HFFc6 (cell line): ENCODE measurements around the gene PEX7. TPM values are rescaled to one million over a fixed set of nuclear protein-coding genes. Genes with fewer than 3 reads are reported as not detected.

Source experiments
- DNase-seq: peaks from one replicate; pipeline ENCODE4 v3.0.0-alpha.2; 2018
- H3K27ac Mint-ChIP-seq: 2 replicates; pipeline ENCODE4 v1.8.0; 2020; ENCODE audit warnings: mild to moderate bottlenecking, mixed read lengths
- H3K27me3 Mint-ChIP-seq: 2 replicates; pipeline ENCODE4 v1.8.0; 2021; ENCODE audit warnings: mild to moderate bottlenecking, moderate library complexity, mixed read lengths; ENCODE audit not compliant: insufficient read depth
- H3K36me3 Mint-ChIP-seq: 2 replicates; pipeline ENCODE4 v1.8.0; 2021; ENCODE audit warnings: low read depth, mixed read lengths
- H3K4me1 Mint-ChIP-seq: 2 replicates; pipeline ENCODE4 v1.8.0; 2020; ENCODE audit warnings: low read depth, mixed read lengths
- H3K4me3 Mint-ChIP-seq: 2 replicates; pipeline ENCODE4 v1.8.0; 2020; ENCODE audit warnings: mild to moderate bottlenecking, moderate library complexity, mixed read lengths
- H3K9me3 Mint-ChIP-seq: 2 replicates; pipeline ENCODE4 v1.8.0; 2020; ENCODE audit warnings: mild to moderate bottlenecking, mixed read lengths
- total RNA-seq, 6 experiments: library from RNA; stranded (reverse); fragmentation: NEBNext Ultra II Directional; extraction: Animal tissue kit (Norgen Biotek cat#: 25700); gene quantifications; 2 replicates in 1 of 6; 3 replicates in 5 of 6; pipeline ENCODE4 v1.2.3, GENCODE V29; 2021
- TF ChIP-seq, protein P1 (sequence below): fragments of 200-600 bp; sonication (generic); IDR thresholded peaks from 2 replicates; pipeline ENCODE4 v1.5.0; 2021; ENCODE audit warnings: antibody characterized with exemption, mild to moderate bottlenecking

Gene PEX7
- total RNA-seq, 6 experiments from 2014 or later = 6.4 to 7.6 (median 7.3) TPM

DNA sequence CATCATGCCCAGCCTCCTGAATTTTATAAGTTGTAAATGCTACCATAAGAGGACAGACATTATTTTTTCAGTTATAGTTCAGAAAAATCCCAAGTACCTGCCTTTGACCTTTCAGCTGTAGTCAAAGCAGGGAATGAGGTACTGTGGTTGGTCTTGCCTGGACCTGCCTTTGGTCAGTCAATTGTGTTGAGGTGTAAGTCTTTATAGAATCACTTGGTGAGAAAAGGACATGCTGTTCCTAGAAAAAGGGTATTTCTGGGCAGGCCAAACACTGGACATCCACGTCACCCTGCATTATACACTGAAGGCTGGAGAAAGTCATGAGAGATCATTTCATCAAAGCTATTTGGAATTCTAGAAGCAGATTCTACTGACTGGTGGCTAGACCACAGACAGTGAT, 40.3 kb downstream of the PEX7 start:
- Mint-ChIP-seq H3K27ac (no peak overlapping the region), H3K4me3 (no peak overlapping the region), H3K9me3 (no peaks in the 10 kb centered on the region), H3K36me3 (no peaks in the 10 kb centered on the region), H3K27me3 (no peaks in the 10 kb centered on the region), H3K4me1 (peaks cover 5% of the 10 kb centered on the region; the same call in 1 of the 2 replicates)
- no peak for DNase-seq
- TF ChIP-seq, protein P1, sequence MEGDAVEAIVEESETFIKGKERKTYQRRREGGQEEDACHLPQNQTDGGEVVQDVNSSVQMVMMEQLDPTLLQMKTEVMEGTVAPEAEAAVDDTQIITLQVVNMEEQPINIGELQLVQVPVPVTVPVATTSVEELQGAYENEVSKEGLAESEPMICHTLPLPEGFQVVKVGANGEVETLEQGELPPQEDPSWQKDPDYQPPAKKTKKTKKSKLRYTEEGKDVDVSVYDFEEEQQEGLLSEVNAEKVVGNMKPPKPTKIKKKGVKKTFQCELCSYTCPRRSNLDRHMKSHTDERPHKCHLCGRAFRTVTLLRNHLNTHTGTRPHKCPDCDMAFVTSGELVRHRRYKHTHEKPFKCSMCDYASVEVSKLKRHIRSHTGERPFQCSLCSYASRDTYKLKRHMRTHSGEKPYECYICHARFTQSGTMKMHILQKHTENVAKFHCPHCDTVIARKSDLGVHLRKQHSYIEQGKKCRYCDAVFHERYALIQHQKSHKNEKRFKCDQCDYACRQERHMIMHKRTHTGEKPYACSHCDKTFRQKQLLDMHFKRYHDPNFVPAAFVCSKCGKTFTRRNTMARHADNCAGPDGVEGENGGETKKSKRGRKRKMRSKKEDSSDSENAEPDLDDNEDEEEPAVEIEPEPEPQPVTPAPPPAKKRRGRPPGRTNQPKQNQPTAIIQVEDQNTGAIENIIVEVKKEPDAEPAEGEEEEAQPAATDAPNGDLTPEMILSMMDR = no peak

DNA sequence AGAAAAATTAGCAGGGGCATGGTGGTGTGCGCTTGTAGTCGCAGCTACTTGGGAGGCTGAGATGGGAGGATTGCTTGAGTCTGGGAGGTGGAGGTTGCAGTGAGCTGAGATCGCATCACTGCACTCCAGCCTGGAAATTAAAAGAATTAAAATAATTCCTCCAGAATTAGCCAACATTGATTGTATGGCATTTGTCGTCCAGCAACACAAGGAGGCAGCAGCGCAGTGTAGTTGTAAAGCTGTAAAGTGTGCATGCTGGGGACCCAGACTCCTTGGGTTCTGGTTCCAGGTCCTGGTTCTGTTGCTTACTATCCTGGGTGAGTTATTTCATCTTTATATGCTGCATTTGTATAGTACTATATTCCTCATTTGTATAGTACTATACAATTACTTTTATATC, 41.4 kb downstream of the PEX7 start:
- H3K4me3 Mint-ChIP-seq = no peak overlapping the region
- no peak for DNase-seq
- H3K9me3 Mint-ChIP-seq = no peaks in the 10 kb centered on the region
- TF ChIP-seq, protein P1 = no peak
- H3K27me3 Mint-ChIP-seq = no peaks in the 10 kb centered on the region
- H3K27ac Mint-ChIP-seq = no peak overlapping the region
- H3K4me1 Mint-ChIP-seq = peaks cover 5% of the 10 kb centered on the region; the same call in 1 of the 2 replicates
- no peaks in the 10 kb centered on the region for H3K36me3 Mint-ChIP-seq

DNA sequence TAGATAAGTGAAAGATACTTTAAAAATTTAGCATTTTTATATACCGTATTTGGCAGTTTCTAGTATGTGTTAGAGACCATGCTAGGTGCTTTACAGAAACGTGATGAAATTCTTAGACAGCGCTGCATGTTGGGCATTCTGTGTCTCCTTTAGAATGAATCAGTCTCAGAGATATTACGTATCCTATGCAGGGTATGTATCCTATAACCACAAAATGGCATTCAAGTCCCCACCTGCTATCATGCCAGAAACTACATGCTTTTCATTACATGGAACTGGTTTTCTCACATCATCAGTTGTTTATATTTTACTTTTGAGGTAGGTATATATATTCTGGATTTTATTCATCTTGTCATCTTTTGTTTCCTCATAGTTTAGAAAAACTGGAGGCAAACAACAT, 42.3 kb downstream of the PEX7 start:
- Mint-ChIP-seq H3K9me3 (no peaks in the 10 kb centered on the region), H3K36me3 (no peaks in the 10 kb centered on the region), H3K4me1 (peaks cover 5% of the 10 kb centered on the region; the same call in 1 of the 2 replicates), H3K27ac (no peak overlapping the region), H3K4me3 (no peak overlapping the region), H3K27me3 (no peaks in the 10 kb centered on the region)
- TF ChIP-seq, protein P1 = no peak
- no peak for DNase-seq

DNA sequence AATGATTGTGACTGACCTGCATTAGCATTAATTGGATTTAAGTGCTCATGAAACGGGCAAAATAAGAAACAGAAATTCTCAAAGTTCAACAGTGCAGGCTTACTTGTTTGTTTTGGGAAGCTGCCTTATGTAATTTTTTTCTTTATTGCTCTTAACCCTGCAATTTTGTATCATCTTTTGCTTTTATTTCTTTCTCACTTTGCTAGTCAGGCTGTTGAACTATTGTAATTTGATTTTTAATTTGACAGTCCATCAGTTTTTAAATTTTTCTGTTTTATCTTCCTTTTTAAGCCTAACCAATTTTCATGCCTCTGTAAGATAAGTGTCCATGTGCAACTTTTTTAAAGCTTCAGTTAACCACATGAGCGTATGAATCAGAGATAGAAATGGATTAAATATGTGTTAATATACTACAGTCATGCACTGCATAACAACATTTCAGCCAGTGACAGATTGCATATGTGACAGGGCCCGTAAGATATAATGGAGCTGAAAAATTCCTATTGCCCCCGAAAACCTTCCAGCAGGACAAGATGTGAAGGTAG, 44.6 kb downstream of the PEX7 start:
- Mint-ChIP-seq H3K4me3 (no peak overlapping the region), H3K9me3 (no peaks in the 10 kb centered on the region), H3K4me1 (peaks cover 5% of the 10 kb centered on the region; the same call in 1 of the 2 replicates), H3K36me3 (no peaks in the 10 kb centered on the region), H3K27me3 (no peaks in the 10 kb centered on the region), H3K27ac (peak overlapping the region; percentile 14; the same call in 1 of the 2 replicates)
- TF ChIP-seq, protein P1 = no peak
- DNase-seq = no peak

DNA sequence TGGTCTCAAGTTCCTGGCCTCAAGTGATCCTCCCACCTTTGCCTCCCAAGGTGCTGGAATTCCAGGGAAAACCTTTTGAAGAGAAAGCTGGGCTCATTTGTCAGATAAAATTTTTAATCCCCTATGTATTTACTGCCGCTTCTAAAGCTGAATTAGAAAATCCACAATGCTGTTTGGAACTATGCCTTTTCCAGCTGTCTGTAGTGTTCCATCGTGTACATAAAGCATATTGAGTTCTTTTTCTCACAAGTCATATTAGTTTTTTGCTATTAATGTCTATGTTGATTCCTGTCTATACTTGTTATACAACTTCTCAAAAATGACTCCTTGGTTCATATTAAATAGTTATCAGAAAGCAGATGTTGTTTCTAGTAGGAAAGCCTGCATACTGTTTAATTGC, 47.1 kb downstream of the PEX7 start:
- Mint-ChIP-seq H3K27ac (no peak overlapping the region), H3K4me3 (no peak overlapping the region), H3K4me1 (peaks cover 5% of the 10 kb centered on the region; the same call in 1 of the 2 replicates), H3K27me3 (no peaks in the 10 kb centered on the region), H3K36me3 (peaks cover 20% of the 10 kb centered on the region), H3K9me3 (peaks cover 18% of the 10 kb centered on the region)
- no peak for DNase-seq
- TF ChIP-seq, protein P1 = no peak
